IMR-90 (cell line): ENCODE measurements around the gene ISCA2. TPM values are rescaled to one million over a fixed set of nuclear protein-coding genes. Genes with fewer than 3 reads are reported as not detected.

Experiments used
- ATAC-seq: fragments of 200-7000 bp; cut with Tn5 transposase; 2 replicates; pipeline ENCODE4 v1.9.1; 2020; ENCODE audit warnings: low read depth, mild to moderate bottlenecking, moderate library complexity
- BruUV-seq: library from RNA; stranded (reverse); fragments of 400-500 nt; replicated peaks from 2 replicates; lab custom pipeline; 2021; lab: Mats Ljungman, UMichigan
- CTCF ChIA-PET: fragments of 300-600 bp; formaldehyde crosslinking; extraction: SDS; loops from one replicate; lab custom pipeline; 2021; ENCODE audit warnings: antibody characterized with exemption; lab: Yijun Ruan, JAX
- POLR2A ChIA-PET: fragments of 300-600 bp; sonication (Branson Sonifier 250); formaldehyde crosslinking; loops from one replicate; lab custom pipeline; 2022; ENCODE audit warnings: antibody characterized with exemption; ENCODE audit not compliant: unreplicated experiment; lab: Charles Lee
- DNase-seq: peaks from one replicate; pipeline ENCODE4 v3.0.0; 2013
- H2AFZ ChIP-seq: replicated peaks from 2 replicates; pipeline ENCODE3; 2013; ENCODE audit warnings: low read length, mild to moderate bottlenecking; ENCODE audit not compliant: poor library complexity
- H2AK5ac ChIP-seq: 2 replicates; pipeline ENCODE4 v1.6.1; 2013; ENCODE audit warnings: low read depth, low read length, inconsistent platforms
- H2AK9ac ChIP-seq: replicated peaks from 2 replicates; pipeline ENCODE3; 2013; ENCODE audit warnings: mild to moderate bottlenecking, low read depth, low read length, moderate library complexity; ENCODE audit not compliant: poor library complexity
- H2BK120ac ChIP-seq: 2 replicates; pipeline ENCODE4 v1.6.1; 2013; ENCODE audit warnings: low read depth, low read length, inconsistent platforms
- H2BK15ac ChIP-seq: 3 replicates; pipeline ENCODE4 v1.6.1; 2013; ENCODE audit warnings: low read depth, low read length, inconsistent platforms
- H2BK20ac ChIP-seq: 2 replicates; pipeline ENCODE4 v1.6.1; 2013; ENCODE audit warnings: low read depth, mild to moderate bottlenecking, inconsistent platforms, low read length, moderate library complexity
- H2BK5ac ChIP-seq: 2 replicates; pipeline ENCODE4 v1.6.1; 2013; ENCODE audit warnings: mild to moderate bottlenecking, low read depth, low read length, inconsistent platforms; ENCODE audit not compliant: poor library complexity, severe bottlenecking
- H3K14ac ChIP-seq: replicated peaks from 2 replicates; pipeline ENCODE4 v1.6.1; 2013; ENCODE audit warnings: low read depth, low read length, inconsistent platforms
- H3K18ac ChIP-seq: 2 replicates; pipeline ENCODE4 v1.6.1; 2013; ENCODE audit warnings: low read depth, low read length, control low read depth
- H3K23ac ChIP-seq: 2 replicates; pipeline ENCODE4 v1.6.1; 2013; ENCODE audit warnings: low read depth, low read length, inconsistent platforms
- H3K27ac ChIP-seq: 2 replicates; pipeline ENCODE4 v1.5.1; 2013; ENCODE audit warnings: mild to moderate bottlenecking, control low read depth, low read length; ENCODE audit not compliant: insufficient read depth
- H3K27me3 ChIP-seq: 2 replicates; pipeline ENCODE4 v1.6.1; 2013; ENCODE audit warnings: low read length; ENCODE audit not compliant: control insufficient read depth, insufficient read depth
- H3K36me3 ChIP-seq: 2 replicates; pipeline ENCODE4 v1.6.1; 2013; ENCODE audit warnings: low read length, mixed read lengths; ENCODE audit not compliant: control insufficient read depth, insufficient read depth
- H3K4ac ChIP-seq: 2 replicates; pipeline ENCODE4 v1.6.1; 2013; ENCODE audit warnings: low read depth, low read length, inconsistent platforms
- H3K4me1 ChIP-seq: 2 replicates; pipeline ENCODE4 v1.6.1; 2013; ENCODE audit warnings: low read length, mixed read lengths; ENCODE audit not compliant: control insufficient read depth, insufficient read depth
- H3K4me2 ChIP-seq: 2 replicates; pipeline ENCODE4 v1.6.1; 2013; ENCODE audit warnings: low read depth, mild to moderate bottlenecking, control low read depth, low read length, moderate library complexity
- H3K4me3 ChIP-seq: 2 replicates; pipeline ENCODE4 v1.5.1; 2013; ENCODE audit warnings: low read depth, mild to moderate bottlenecking, control low read depth, low read length, moderate library complexity; ENCODE audit not compliant: insufficient read depth
- H3K56ac ChIP-seq: 2 replicates; pipeline ENCODE4 v1.6.1; 2013; ENCODE audit warnings: low read length, inconsistent platforms; ENCODE audit not compliant: insufficient read depth; ENCODE audit errors: extremely low read depth
- H3K79me1 ChIP-seq, 2 experiments: 2 replicates each; pipeline ENCODE4 v1.6.1; 2013; ENCODE audit warnings: low read length in 2 of 2, inconsistent platforms in 1 of 2, low read depth in 1 of 2
- H3K9ac ChIP-seq: 2 replicates; pipeline ENCODE4 v1.6.1; 2013; ENCODE audit warnings: low read depth, low read length, control low read depth
- H3K9me1 ChIP-seq: 2 replicates; pipeline ENCODE4 v1.6.1; 2013; ENCODE audit warnings: low read length, inconsistent platforms; ENCODE audit not compliant: insufficient read depth
- H3K9me3 ChIP-seq: 2 replicates; pipeline ENCODE4 v1.6.1; 2013; ENCODE audit warnings: low read length; ENCODE audit not compliant: control insufficient read depth, insufficient read depth
- H4K20me1 ChIP-seq: 2 replicates; pipeline ENCODE4 v1.6.1; 2013; ENCODE audit warnings: low read length, inconsistent platforms; ENCODE audit not compliant: insufficient read depth
- H4K5ac ChIP-seq: 2 replicates; pipeline ENCODE4 v1.6.1; 2013; ENCODE audit warnings: mild to moderate bottlenecking, low read depth, low read length, control low read depth
- H4K8ac ChIP-seq, 2 experiments: 2 replicates each; pipeline ENCODE4 v1.6.1; 2013; ENCODE audit warnings: low read depth in 2 of 2, low read length in 2 of 2, control low read depth in 1 of 2, inconsistent platforms in 1 of 2
- H4K91ac ChIP-seq: 2 replicates; pipeline ENCODE4 v1.6.1; 2013; ENCODE audit warnings: low read depth, low read length, inconsistent platforms; ENCODE audit not compliant: insufficient read depth
- BHLHE40 ChIP-seq: fragments of 150-350 bp; IDR thresholded peaks from 2 replicates; pipeline ENCODE4 v1.6.1; 2016; ENCODE audit warnings: mild to moderate bottlenecking, low read depth, low read length
- CEBPB ChIP-seq: IDR thresholded peaks from 2 replicates; pipeline ENCODE4 v1.6.1; 2012; ENCODE audit warnings: low read depth, low read length, improper control_type of control experiment
- CHD1 ChIP-seq: IDR thresholded peaks from 2 replicates; pipeline ENCODE4 v1.6.1; 2012; ENCODE audit warnings: low read depth, low read length, improper control_type of control experiment
- MAFK ChIP-seq: IDR thresholded peaks from 2 replicates; pipeline ENCODE4 v1.6.1; 2012; ENCODE audit warnings: low read depth, low read length, improper control_type of control experiment
- MAZ ChIP-seq: IDR thresholded peaks from 2 replicates; pipeline ENCODE4 v1.6.1; 2012; ENCODE audit warnings: low read depth, mild to moderate bottlenecking, low read length, improper control_type of control experiment, moderate library complexity, borderline replicate concordance
- MXI1 ChIP-seq: IDR thresholded peaks from 2 replicates; pipeline ENCODE4 v1.6.1; 2012; ENCODE audit warnings: low read depth, mild to moderate bottlenecking, low read length, moderate library complexity, borderline replicate concordance
- NFE2L2 ChIP-seq: fragments of 150-350 bp; IDR thresholded peaks from 2 replicates; pipeline ENCODE4 v1.6.1; 2016; ENCODE audit warnings: low read depth, mild to moderate bottlenecking, low read length
- POLR2A ChIP-seq: IDR thresholded peaks from 2 replicates; pipeline ENCODE4 v1.6.1; 2012; ENCODE audit warnings: mild to moderate bottlenecking, low read depth, low read length
- RAD21 ChIP-seq: IDR thresholded peaks from 2 replicates; pipeline ENCODE4 v1.6.1; 2012; ENCODE audit warnings: low read length, improper control_type of control experiment
- RCOR1 ChIP-seq: IDR thresholded peaks from 2 replicates; pipeline ENCODE4 v1.6.1; 2012; ENCODE audit warnings: mild to moderate bottlenecking, low read length, improper control_type of control experiment; ENCODE audit not compliant: insufficient replicate concordance
- RFX5 ChIP-seq: IDR thresholded peaks from 2 replicates; pipeline ENCODE4 v1.8.0; 2012; ENCODE audit warnings: low read depth, mild to moderate bottlenecking, low read length, moderate library complexity
- WGBS, 2 experiments: methylation state at CpG; one replicate each; pipeline versions ENCODE4 v1.1.5 to v1.1.7; 2013; ENCODE audit warnings: missing lambda C conversion rate in 2 of 2; ENCODE audit not compliant: insufficient read length in 1 of 2; ENCODE audit errors: extremely low coverage in 2 of 2; 5-methylcytosine and 5-hydroxymethylcytosine counted together
- dilution Hi-C: fragments of 300-500 bp; cut with HindIII; formaldehyde crosslinking; loops from one replicate; pipeline ENCODE4 v1.14.3; 2018; ENCODE audit warnings: low sequenced_read_pairs; ENCODE audit not compliant: unreplicated experiment
- in situ Hi-C: fragments of 300-500 bp; cut with MboI; formaldehyde crosslinking; loops from 3 replicates; pipeline ENCODE4 v1.14.3; 2019; ENCODE audit warnings: low sequenced_read_pairs, inconsistent platforms, mixed read lengths
- intact Hi-C: fragments of 100-400 bp; cut with micrococcal nuclease; formaldehyde crosslinking; loops from 2 replicates; pipeline ENCODE4 v1.10.0; 2022
- polyA plus RNA-seq, 3 experiments: library from polyadenylated mRNA; depleted of rRNA; stranded (reverse); fragments of >200 nt; gene quantifications; 2 replicates each; pipeline ENCODE4 v1.2.3, GENCODE V29; 2012; ENCODE audit warnings: low replicate concordance in 1 of 3
- total RNA-seq: library from RNA; depleted of rRNA; stranded (reverse); fragments of >200 nt; gene quantifications from 2 replicates; pipeline ENCODE4 v1.2.3, GENCODE V29; 2012
- TF ChIP-seq, protein P1 (sequence below): fragments of 150-350 bp; IDR thresholded peaks from 2 replicates; pipeline ENCODE4 v1.6.1; 2016; ENCODE audit warnings: low read depth, mild to moderate bottlenecking, low read length, moderate library complexity, borderline replicate concordance
- TF ChIP-seq, protein P2 (sequence below): conservative IDR thresholded peaks from 2 replicates; pipeline ENCODE4 v1.5.1; 2012; ENCODE audit warnings: mild to moderate bottlenecking, low read depth, low read length, improper control_type of control experiment
- TF ChIP-seq, protein P3 (sequence below): fragments of 150-350 bp; IDR thresholded peaks from 2 replicates; pipeline ENCODE4 v1.6.1; 2017; ENCODE audit warnings: mild to moderate bottlenecking, antibody characterized with exemption, low read length, low read depth

ISCA2 gene
- total and polyA plus RNA-seq, 2 of the 4 experiments (the other 2 are of a cell fraction): 5.4 to 25.7 TPM

DNA sequence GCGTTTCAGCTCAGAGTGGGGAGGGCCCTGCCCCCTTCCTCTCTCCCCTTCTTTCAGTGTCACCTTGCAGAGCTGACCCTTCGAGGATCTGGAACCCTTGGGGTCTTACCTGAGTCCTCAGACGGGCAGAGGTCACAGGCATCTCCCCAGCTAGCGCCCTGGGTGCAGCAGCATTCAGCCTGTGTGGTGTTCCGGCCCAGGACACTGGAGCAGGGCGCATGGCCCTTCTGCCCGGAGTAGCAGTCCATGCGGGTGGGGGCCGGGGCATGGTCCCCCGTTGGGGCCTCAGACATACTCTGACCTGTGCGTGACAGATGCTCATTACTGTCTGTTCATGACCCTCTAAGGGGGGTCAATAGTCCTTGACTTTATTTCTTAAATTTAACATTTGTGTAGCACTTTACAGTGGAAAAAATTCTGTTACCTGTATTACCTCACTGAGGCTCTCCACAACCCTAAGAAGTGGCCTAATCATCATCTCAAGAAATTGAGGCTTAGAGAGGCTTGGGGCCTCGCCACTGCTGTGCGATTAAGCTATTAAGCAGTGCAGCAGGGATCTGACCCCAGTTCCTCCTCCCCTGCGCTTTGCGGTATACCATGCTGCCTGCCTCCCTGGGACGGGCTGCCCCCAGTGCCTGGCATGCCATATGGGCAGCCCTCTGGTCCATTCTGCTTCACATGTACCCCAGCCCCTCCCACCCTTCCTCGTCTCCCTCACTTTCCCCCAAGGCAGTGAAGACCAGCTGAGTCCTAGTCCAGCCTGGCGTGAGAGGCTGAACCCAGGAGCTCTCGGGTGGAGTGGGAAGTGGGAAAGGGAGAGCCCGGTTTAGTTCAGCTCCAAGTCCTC lies 11.5 kb downstream of the ISCA2 start:
- no peak for ATAC-seq
- TF ChIP-seq CEBPB (no peak), BHLHE40 (no peak), RAD21 (no peak), RCOR1 (no peak), POLR2A (no peak), MXI1 (no peak), MAZ (no peak), NFE2L2 (no peak), CHD1 (no peak), MAFK (no peak), RFX5 (no peak)
- TF ChIP-seq, protein P1, sequence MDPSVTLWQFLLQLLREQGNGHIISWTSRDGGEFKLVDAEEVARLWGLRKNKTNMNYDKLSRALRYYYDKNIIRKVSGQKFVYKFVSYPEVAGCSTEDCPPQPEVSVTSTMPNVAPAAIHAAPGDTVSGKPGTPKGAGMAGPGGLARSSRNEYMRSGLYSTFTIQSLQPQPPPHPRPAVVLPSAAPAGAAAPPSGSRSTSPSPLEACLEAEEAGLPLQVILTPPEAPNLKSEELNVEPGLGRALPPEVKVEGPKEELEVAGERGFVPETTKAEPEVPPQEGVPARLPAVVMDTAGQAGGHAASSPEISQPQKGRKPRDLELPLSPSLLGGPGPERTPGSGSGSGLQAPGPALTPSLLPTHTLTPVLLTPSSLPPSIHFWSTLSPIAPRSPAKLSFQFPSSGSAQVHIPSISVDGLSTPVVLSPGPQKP: no peak
- TF ChIP-seq, protein P2, sequence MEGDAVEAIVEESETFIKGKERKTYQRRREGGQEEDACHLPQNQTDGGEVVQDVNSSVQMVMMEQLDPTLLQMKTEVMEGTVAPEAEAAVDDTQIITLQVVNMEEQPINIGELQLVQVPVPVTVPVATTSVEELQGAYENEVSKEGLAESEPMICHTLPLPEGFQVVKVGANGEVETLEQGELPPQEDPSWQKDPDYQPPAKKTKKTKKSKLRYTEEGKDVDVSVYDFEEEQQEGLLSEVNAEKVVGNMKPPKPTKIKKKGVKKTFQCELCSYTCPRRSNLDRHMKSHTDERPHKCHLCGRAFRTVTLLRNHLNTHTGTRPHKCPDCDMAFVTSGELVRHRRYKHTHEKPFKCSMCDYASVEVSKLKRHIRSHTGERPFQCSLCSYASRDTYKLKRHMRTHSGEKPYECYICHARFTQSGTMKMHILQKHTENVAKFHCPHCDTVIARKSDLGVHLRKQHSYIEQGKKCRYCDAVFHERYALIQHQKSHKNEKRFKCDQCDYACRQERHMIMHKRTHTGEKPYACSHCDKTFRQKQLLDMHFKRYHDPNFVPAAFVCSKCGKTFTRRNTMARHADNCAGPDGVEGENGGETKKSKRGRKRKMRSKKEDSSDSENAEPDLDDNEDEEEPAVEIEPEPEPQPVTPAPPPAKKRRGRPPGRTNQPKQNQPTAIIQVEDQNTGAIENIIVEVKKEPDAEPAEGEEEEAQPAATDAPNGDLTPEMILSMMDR: no peak
- TF ChIP-seq, protein P3, sequence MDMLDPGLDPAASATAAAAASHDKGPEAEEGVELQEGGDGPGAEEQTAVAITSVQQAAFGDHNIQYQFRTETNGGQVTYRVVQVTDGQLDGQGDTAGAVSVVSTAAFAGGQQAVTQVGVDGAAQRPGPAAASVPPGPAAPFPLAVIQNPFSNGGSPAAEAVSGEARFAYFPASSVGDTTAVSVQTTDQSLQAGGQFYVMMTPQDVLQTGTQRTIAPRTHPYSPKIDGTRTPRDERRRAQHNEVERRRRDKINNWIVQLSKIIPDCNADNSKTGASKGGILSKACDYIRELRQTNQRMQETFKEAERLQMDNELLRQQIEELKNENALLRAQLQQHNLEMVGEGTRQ: no peak

More for the DNA sequence above, 11.5 kb downstream of the ISCA2 start:
- intact Hi-C loops: no loop called here
- Histone ChIP-seq H2BK120ac (no peak overlapping the region), H3K9me3 (no peaks in the 10 kb centered on the region), H3K36me3 (peaks cover 30% of the 10 kb centered on the region), H3K9me1 (no peaks in the 10 kb centered on the region; the same call in 1 of the 2 replicates), H4K8ac (no peak overlapping the region), H3K4me1 (peaks cover 3% of the 10 kb centered on the region; the same call in 1 of the 2 replicates), H2AK9ac (no peak overlapping the region), H2BK5ac (no peak overlapping the region), H3K9ac (no peak overlapping the region), H3K4me3 (no peak overlapping the region), H2AK5ac (no peak overlapping the region), H2BK20ac (no peak overlapping the region), H3K56ac (no peak overlapping the region), H3K27me3 (no peaks in the 10 kb centered on the region), H3K14ac (no peak overlapping the region), H4K5ac (no peak overlapping the region), H3K4ac (no peak overlapping the region), H4K91ac (no peak overlapping the region), H2AFZ (no peak overlapping the region), H3K27ac (no peak overlapping the region), H3K4me2 (no peak overlapping the region), H3K18ac (no peak overlapping the region), H3K23ac (no peak overlapping the region), H4K20me1 (no peaks in the 10 kb centered on the region), H3K79me1 (peaks cover 0 to 5% of the 10 kb centered on the region in 2 experiments; a peak in 1 of 4 replicates), H2BK15ac (no peak overlapping the region)
- in situ Hi-C loops: loop anchor here (5.0 to 10.0 kb wide), 2 partner anchors 102 to 290 kb away; no protein-coding TSS in a partner anchor
- BruUV-seq: no TSS peak
- ChIA-PET POLR2A (no interaction called here), CTCF (interaction anchor here (0.6 kb wide), 1 partner anchor 528 kb away, joined by 3 read pairs; no protein-coding TSS in a partner anchor)
- no peak for DNase-seq
- WGBS, 2 experiments: 77% methylated on average over 4 of the region's 20 CpGs; no CpG with 5 or more reads in 1 of the 2 experiments
- dilution Hi-C loops: no loop called here
